H9 (cell line): ENCODE results near the gene WWC2. TPM values are rescaled to one million over a fixed set of nuclear protein-coding genes. Genes with fewer than 3 reads are reported as not detected.
A peak's percentile ranks its signal among the peaks of the same experiment; 100 is the strongest.

Experiments used
- DNase-seq: peaks from one replicate; pipeline ENCODE4 v3.0.0-alpha.2; 2017
- H2AFZ ChIP-seq: one replicate; pipeline ENCODE4 v1.6.1; 2013; ENCODE audit warnings: mild to moderate bottlenecking, low read length, control low read depth, moderate library complexity
- H2AK5ac ChIP-seq: 2 replicates; pipeline ENCODE4 v1.6.1; 2013; ENCODE audit warnings: low read length, control low read depth, mixed read lengths; ENCODE audit not compliant: insufficient read length
- H2BK120ac ChIP-seq: one replicate; pipeline ENCODE4 v1.6.1; 2013; ENCODE audit warnings: low read depth, mild to moderate bottlenecking, low read length, control low read depth, inconsistent platforms; ENCODE audit not compliant: poor library complexity, severe bottlenecking
- H2BK12ac ChIP-seq: 2 replicates; pipeline ENCODE4 v1.6.1; 2013; ENCODE audit warnings: low read length, control low read depth, mixed read lengths, low read depth; ENCODE audit not compliant: insufficient read length
- H2BK15ac ChIP-seq: 2 replicates; pipeline ENCODE4 v1.6.1; 2013; ENCODE audit warnings: low read depth, low read length, control low read depth
- H2BK20ac ChIP-seq: one replicate; pipeline ENCODE4 v1.6.1; 2013; ENCODE audit warnings: low read depth, mild to moderate bottlenecking, low read length, control low read depth, inconsistent platforms; ENCODE audit not compliant: poor library complexity, severe bottlenecking
- H2BK5ac ChIP-seq: 2 replicates; pipeline ENCODE4 v1.6.1; 2013; ENCODE audit warnings: low read length, control low read depth, mixed read lengths; ENCODE audit not compliant: insufficient read length
- H3K14ac ChIP-seq: 2 replicates; pipeline ENCODE4 v1.6.1; 2013; ENCODE audit warnings: low read length, control low read depth; ENCODE audit not compliant: insufficient read depth
- H3K18ac ChIP-seq: 2 replicates; pipeline ENCODE4 v1.6.1; 2013; ENCODE audit warnings: low read depth, mild to moderate bottlenecking, mixed read lengths, low read length, control low read depth; ENCODE audit not compliant: insufficient read length
- H3K23ac ChIP-seq: 2 replicates; pipeline ENCODE4 v1.6.1; 2013; ENCODE audit warnings: low read length, control low read depth, mixed read lengths, low read depth; ENCODE audit not compliant: insufficient read length
- H3K23me2 ChIP-seq: 2 replicates; pipeline ENCODE4 v1.6.1; 2013; ENCODE audit warnings: low read depth, mild to moderate bottlenecking, mixed read lengths, low read length, control low read depth; ENCODE audit not compliant: insufficient read length, poor library complexity, severe bottlenecking
- H3K27ac ChIP-seq: 2 replicates; pipeline ENCODE4 v1.5.1; 2013; ENCODE audit warnings: low read length, control low read depth, mixed read lengths, low read depth; ENCODE audit not compliant: insufficient read length
- H3K27me3 ChIP-seq: 2 replicates; pipeline ENCODE4 v1.6.1; 2013; ENCODE audit warnings: low read length, control low read depth, inconsistent platforms; ENCODE audit not compliant: insufficient read depth
- H3K4ac ChIP-seq: 2 replicates; pipeline ENCODE4 v1.6.1; 2013; ENCODE audit warnings: low read depth, mild to moderate bottlenecking, control low read depth, inconsistent platforms, low read length, moderate library complexity
- H3K4me1 ChIP-seq: 2 replicates; pipeline ENCODE4 v1.6.1; 2013; ENCODE audit warnings: low read length, control low read depth, inconsistent platforms; ENCODE audit not compliant: insufficient read depth
- H3K4me2 ChIP-seq: 2 replicates; pipeline ENCODE4 v1.6.1; 2013; ENCODE audit warnings: low read length, control low read depth, mixed read lengths; ENCODE audit not compliant: insufficient read length, insufficient read depth
- H3K56ac ChIP-seq: 2 replicates; pipeline ENCODE4 v1.6.1; 2013; ENCODE audit warnings: low read depth, mild to moderate bottlenecking, mixed read lengths, low read length, control low read depth; ENCODE audit not compliant: insufficient read length
- H3K79me1 ChIP-seq: 2 replicates; pipeline ENCODE4 v1.6.1; 2013; ENCODE audit warnings: low read depth, mild to moderate bottlenecking, moderate library complexity, low read length, control low read depth, inconsistent platforms; ENCODE audit not compliant: insufficient read depth, poor library complexity, severe bottlenecking
- H3K79me2 ChIP-seq: 2 replicates; pipeline ENCODE4 v1.6.1; 2013; ENCODE audit warnings: low read length, control low read depth, inconsistent platforms; ENCODE audit not compliant: insufficient read depth
- H3K9ac ChIP-seq: 2 replicates; pipeline ENCODE4 v1.6.1; 2013; ENCODE audit warnings: low read length, control low read depth, mixed read lengths; ENCODE audit not compliant: insufficient read length; ENCODE audit errors: extremely low read depth
- H3K9me3 ChIP-seq: one replicate; pipeline ENCODE4 v1.6.1; 2013; ENCODE audit warnings: low read depth, low read length, inconsistent platforms; ENCODE audit not compliant: control insufficient read depth
- H3T11ph ChIP-seq: one replicate; pipeline ENCODE4 v1.6.1; 2013; ENCODE audit warnings: mild to moderate bottlenecking, low read length, control low read depth, inconsistent platforms
- H4K20me1 ChIP-seq: one replicate; pipeline ENCODE4 v1.6.1; 2013; ENCODE audit not compliant: control insufficient read depth, insufficient read length, insufficient read depth
- H4K5ac ChIP-seq: 2 replicates; pipeline ENCODE4 v1.6.1; 2013; ENCODE audit warnings: low read depth, mild to moderate bottlenecking, mixed read lengths, low read length, control low read depth; ENCODE audit not compliant: insufficient read length
- H4K8ac ChIP-seq: replicated peaks from 2 replicates; pipeline ENCODE4 v1.6.1; 2013; ENCODE audit warnings: low read length, control low read depth, mixed read lengths, low read depth; ENCODE audit not compliant: insufficient read length
- H4K91ac ChIP-seq: 2 replicates; pipeline ENCODE4 v1.6.1; 2013; ENCODE audit warnings: low read depth, mild to moderate bottlenecking, moderate library complexity, mixed read lengths, low read length, control low read depth; ENCODE audit not compliant: insufficient read length
- H3K27ac Mint-ChIP-seq, 3 experiments: 2 replicates in 2 of 3; 3 replicates in 1 of 3; pipeline ENCODE4 v1.8.0; 2020 to 2021; ENCODE audit warnings: mixed read lengths in 3 of 3, mild to moderate bottlenecking in 1 of 3, moderate library complexity in 1 of 3
- H3K27me3 Mint-ChIP-seq: 2 replicates; pipeline ENCODE4 v1.8.0; 2021; ENCODE audit warnings: low read depth, mild to moderate bottlenecking, moderate library complexity, mixed read lengths
- H3K36me3 Mint-ChIP-seq, 3 experiments: 2 replicates in 2 of 3; 3 replicates in 1 of 3; pipeline ENCODE4 v1.8.0; 2020 to 2021; ENCODE audit warnings: low read depth in 3 of 3, mixed read lengths in 3 of 3; ENCODE audit not compliant: insufficient read depth in 1 of 3
- H3K4me1 Mint-ChIP-seq, 2 experiments: 2 replicates each; pipeline ENCODE4 v1.8.0; 2020; ENCODE audit warnings: mixed read lengths in 2 of 2
- H3K4me3 Mint-ChIP-seq, 2 experiments: 2 replicates in 1 of 2; 3 replicates in 1 of 2; pipeline ENCODE4 v1.8.0; 2020 to 2021; ENCODE audit warnings: mild to moderate bottlenecking in 2 of 2, mixed read lengths in 2 of 2, moderate library complexity in 1 of 2
- H3K9me3 Mint-ChIP-seq, 2 experiments: 2 replicates in 1 of 2; 3 replicates in 1 of 2; pipeline ENCODE4 v1.8.0; 2020; ENCODE audit warnings: mild to moderate bottlenecking in 2 of 2, mixed read lengths in 2 of 2, moderate library complexity in 1 of 2
- CTCF ChIP-seq: fragments of 200-600 bp; sonication (generic); conservative IDR thresholded peaks from 3 replicates; pipeline ENCODE4 v1.8.0; 2021; ENCODE audit warnings: antibody characterized with exemption, mild to moderate bottlenecking
- WGBS: extraction: QIAGEN DNeasy Blood & Tissue Kit; methylation state at CpG from one replicate; pipeline ENCODE4 v1.1.7; 2013; ENCODE audit warnings: missing lambda C conversion rate, low lambda C conversion rate, mixed read lengths; ENCODE audit not compliant: insufficient read length; ENCODE audit errors: extremely low coverage; 5-methylcytosine and 5-hydroxymethylcytosine counted together
- total RNA-seq: library from RNA; stranded (reverse); gene quantifications from 2 replicates; pipeline ENCODE4 v1.2.1, GENCODE V29; 2021

WWC2 gene
- total RNA-seq, 1 experiment from 2014 or later = 106 TPM

DNA sequence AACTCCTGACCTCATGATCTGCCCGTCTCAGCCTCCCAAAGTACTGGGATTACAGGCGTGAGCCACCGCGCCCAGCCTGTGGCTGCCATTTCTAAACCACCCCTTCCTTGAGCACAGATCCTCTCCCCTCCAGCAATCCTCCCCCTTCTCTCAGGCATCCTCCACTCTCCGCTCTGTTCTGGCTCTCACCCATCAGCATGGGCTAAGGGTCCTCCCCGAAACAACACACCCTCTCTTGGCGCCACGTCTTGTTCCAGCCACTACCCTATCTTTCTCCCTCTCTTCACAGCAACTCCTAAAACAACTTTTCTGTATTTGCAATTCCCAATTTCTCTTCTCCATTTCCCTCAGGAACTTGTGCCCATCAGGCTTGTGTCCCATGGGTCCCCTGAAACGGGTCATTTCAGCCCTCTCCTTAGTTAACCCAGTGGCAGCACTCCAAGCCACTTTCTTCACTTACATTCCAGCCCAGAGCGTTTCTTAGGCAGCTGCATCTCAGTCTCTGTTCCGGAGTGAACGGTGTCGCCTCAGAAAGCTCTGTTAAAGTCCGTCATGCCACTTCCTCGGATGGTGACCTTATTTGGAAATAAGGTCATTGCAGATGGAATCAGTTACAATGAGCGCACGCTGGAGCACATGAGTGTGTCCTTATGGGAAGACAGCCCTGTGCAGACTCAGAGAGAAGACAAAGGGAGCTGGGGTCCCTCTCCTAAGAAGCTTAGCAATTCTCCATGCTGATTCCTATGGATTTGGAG is 251.4 kb downstream of the WWC2 start:
- Histone ChIP-seq H3K23ac (no peak overlapping the region), H4K20me1 (no peaks in the 10 kb centered on the region), H4K91ac (no peak overlapping the region), H3K79me1 (no peaks in the 10 kb centered on the region), H3K23me2 (no peaks in the 10 kb centered on the region), H3T11ph (no peak overlapping the region), H2BK20ac (no peak overlapping the region), H3K4me2 (no peak overlapping the region), H3K79me2 (no peaks in the 10 kb centered on the region), H3K27ac (no peak overlapping the region), H3K4ac (no peak overlapping the region), H3K9ac (no peak overlapping the region), H3K14ac (no peak overlapping the region; the same call in 1 of the 2 replicates), H3K4me1 (no peaks in the 10 kb centered on the region), H4K5ac (no peak overlapping the region), H2BK120ac (no peak overlapping the region), H2AK5ac (no peak overlapping the region), H2BK15ac (no peak overlapping the region), H3K9me3 (no peaks in the 10 kb centered on the region), H2AFZ (no peak overlapping the region), H3K18ac (no peak overlapping the region), H2BK5ac (no peak overlapping the region), H3K27me3 (no peaks in the 10 kb centered on the region), H2BK12ac (no peak overlapping the region), H3K56ac (no peak overlapping the region), H4K8ac (no peak overlapping the region)
- Mint-ChIP-seq H3K27me3 (no peaks in the 10 kb centered on the region), H3K9me3 (no peaks in the 10 kb centered on the region), H3K36me3 (0 out of 7 replicates have a peak, but pooled peaks cover 0 to 1% (median 0%) of the 10 kb centered on the region in 3 experiments), H3K27ac (no peak overlapping the region), H3K4me1 (no peaks in the 10 kb centered on the region), H3K4me3 (no peak overlapping the region)
- no peak for TF ChIP-seq CTCF
- WGBS = no CpG with 5 or more reads among the region's 17 CpGs
- peak; percentile 15 for DNase-seq
